ENCODE data around the gene OR51T1. TPM values are rescaled to one million over a fixed set of nuclear protein-coding genes. Genes with fewer than 3 reads are reported as not detected.
A peak's percentile ranks its signal among the peaks of the same experiment; 100 is the strongest.
"Not testable (repeated sequence)": the region's sequence is repeated elsewhere in the genome, so short reads cannot be mapped to it uniquely, and the experiment has no call there.

The OR51T1 gene, protein sequence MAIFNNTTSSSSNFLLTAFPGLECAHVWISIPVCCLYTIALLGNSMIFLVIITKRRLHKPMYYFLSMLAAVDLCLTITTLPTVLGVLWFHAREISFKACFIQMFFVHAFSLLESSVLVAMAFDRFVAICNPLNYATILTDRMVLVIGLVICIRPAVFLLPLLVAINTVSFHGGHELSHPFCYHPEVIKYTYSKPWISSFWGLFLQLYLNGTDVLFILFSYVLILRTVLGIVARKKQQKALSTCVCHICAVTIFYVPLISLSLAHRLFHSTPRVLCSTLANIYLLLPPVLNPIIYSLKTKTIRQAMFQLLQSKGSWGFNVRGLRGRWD
- total RNA-seq = not detected in 2 replicates

DNA sequence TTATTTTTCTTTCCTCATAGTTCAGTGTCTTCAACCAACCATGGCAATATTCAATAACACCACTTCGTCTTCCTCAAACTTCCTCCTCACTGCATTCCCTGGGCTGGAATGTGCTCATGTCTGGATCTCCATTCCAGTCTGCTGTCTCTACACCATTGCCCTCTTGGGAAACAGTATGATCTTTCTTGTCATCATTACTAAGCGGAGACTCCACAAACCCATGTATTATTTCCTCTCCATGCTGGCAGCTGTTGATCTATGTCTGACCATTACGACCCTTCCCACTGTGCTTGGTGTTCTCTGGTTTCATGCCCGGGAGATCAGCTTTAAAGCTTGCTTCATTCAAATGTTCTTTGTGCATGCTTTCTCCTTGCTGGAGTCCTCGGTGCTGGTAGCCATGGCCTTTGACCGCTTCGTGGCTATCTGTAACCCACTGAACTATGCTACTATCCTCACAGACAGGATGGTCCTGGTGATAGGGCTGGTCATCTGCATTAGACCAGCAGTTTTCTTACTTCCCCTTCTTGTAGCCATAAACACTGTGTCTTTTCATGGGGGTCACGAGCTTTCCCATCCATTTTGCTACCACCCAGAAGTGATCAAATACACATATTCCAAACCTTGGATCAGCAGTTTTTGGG, at the start of gene OR51T1:
TSS of gene OR51T1 (plus strand) at position 41 of the 641 bp plus-strand sequence. CDS start at position 41, 0 bp downstream.
- no peak for DNase-seq (ENCODE audit: low read depth in 2 of 2)

DNA sequence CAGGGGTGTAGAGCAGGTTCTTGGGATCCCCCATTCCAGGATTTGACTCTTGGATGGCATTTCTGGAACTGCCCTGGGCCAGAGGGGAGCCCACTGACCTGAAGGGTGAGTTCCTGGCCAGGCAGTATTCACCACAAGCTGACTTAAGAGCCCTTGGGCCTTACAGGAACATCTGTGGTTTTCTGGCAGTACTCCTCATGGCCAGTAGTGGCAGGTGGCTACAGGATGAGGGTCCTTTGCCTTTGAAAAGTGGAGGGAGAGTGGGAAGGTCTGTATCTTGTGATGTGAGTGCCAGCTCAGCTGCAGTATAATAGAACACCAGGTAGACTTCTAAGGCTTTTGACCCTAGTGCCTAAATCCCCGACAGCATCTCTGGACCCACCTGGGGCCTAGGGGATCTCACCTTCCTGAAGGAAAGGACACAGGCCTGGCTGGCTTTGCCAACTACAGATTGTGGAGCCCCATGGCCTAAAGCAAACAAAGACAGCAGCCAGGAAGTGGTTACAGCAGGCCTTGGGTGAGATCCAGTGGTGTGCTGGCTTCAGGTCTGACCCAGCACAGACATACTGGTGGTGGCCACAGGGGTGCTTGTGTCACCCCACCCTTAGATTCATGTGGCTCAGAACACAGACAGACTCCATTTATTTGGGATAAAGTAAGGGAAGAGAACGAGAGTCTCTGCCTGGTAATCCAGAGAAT, 41.7 kb upstream of the OR51T1 start:
- no peak for DNase-seq (ENCODE audit: low read depth in 2 of 2)

DNA sequence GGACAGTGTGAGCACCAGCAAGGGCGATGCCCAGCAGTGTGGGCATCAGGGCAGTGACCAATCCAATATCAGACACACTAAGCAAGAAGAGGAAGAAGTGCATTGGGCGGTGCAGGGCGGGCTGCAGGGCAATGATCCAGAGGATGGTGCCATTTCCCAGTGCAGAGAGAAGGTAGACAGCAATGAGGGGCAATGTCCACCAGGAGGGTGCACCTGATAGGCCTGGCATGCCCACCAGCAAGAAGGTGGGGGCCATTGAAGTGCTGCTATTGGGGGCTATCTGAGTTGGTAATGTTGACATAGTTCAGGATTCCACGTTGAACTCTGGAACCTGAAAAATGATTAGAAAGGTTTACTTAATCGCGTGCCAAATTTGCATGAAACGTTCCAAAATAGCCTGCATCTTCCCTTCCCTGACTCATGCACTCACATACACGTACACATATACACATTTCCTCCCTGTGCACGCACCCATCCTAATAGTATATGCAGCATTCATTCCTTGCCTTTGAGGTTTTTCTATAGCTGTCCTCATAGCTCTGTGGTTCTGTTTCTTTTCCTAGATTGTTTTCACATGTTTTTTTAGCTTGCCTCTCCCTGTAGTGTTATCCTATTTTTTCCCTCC, 32.7 kb upstream of the OR51T1 start, which contains the start of gene OR51S1:
TSS of gene OR51S1 (minus strand) at position 301 of the 625 bp plus-strand sequence. CDS start at position 301, 0 bp downstream.
- no peak for DNase-seq (ENCODE audit: low read depth in 2 of 2)

DNA sequence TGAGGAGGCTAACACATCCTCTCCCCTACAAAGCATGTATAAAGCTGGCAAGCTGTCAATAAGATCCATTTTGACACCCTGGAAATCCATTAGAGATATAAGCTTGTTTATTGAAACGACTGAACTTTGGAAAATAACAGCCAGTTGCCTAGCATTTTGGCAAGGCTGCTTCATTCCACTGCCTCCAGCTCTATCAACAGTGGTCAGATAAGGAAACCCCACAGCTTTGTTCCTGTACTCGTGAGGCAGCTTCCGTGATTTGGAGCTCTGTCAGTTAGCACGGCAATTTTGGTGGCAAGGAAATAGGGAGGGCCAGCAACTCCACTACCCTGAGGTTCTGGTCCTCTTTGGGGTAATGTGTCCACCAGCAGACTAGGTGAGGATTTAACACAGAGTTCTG, 30.7 kb upstream of the OR51T1 start:
- DNase-seq (ENCODE audit: low read depth in 2 of 2) = no peak

DNA sequence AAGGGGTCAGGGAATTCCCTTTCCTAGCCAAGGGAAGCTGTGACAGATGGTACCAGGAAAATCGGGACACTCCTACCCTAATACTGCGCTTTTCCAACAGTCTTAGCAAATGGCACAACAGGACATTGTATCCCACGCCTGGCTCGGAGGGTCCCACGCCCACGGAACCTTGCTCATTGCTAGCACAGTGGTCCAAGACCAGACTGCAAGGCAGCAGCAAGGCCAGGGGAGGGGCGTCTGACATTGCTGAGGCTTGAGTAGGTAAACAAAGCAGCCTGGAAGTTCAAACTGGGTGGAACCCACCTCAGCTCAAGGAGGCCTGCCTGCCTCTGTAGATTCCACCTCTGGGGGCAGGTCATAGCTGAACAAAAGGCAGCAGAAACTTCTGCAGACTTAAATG, 27.4 kb upstream of the OR51T1 start:
- not testable (repeated sequence) for DNase-seq (ENCODE audit: low read depth in 2 of 2)

DNA sequence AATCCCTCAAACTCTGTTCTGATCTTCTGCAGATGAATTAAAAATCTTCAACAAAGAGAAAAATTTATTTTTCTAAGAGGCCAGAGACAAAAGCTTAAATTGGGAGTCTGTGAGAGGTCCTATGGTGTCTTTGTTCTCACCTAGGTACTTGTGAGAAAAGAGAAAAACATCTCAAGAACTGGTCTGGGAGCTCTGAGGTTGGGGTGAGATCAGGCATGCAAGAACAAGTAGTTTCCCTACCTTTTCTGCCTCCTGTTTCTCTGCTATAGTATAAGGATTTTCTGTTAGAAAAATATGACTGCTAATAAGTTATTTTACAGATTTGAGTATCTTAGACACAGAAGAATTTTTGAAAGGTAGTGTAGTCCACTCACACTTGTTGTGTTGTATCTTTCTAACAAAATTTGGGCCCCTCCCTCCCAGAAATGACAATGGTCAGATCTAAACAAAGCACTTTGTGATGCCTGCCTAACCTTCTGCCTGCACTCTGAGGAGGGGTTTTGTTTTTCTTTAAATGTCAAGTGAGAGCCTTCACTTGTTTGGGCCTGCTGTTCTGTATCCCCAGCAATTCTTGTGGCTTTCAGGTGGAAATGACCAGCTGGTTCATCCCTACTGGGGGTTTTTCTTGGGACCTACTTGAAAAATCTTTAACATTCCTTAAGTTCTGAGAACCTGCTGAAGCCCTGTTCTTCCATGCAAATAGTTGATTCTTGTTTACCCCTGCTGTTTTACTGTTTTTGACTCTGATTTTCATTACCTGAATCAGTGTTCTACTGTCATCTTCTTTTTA, 19.1 kb upstream of the OR51T1 start:
- DNase-seq (ENCODE audit: low read depth in 2 of 2) = no peak

DNA sequence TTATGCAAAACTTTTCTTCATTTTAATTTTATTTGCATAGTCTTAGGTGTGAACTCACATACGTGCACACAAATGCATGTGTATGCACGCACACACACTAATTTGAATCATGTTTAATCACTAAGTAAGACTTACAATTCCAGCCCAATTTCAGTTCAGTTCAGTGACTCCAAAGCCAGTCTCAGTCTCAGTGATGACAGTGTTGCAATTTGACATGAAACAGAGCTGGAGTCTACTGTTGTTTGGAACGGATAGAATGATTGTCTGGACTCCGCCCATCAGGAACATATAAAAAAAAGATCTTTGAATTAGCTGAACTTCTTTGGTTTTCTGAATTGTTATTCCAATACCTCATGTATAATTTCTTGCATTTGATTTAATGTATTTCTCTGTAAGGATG, 17.8 kb upstream of the OR51T1 start:
- no peak for DNase-seq (ENCODE audit: low read depth in 2 of 2)

DNA sequence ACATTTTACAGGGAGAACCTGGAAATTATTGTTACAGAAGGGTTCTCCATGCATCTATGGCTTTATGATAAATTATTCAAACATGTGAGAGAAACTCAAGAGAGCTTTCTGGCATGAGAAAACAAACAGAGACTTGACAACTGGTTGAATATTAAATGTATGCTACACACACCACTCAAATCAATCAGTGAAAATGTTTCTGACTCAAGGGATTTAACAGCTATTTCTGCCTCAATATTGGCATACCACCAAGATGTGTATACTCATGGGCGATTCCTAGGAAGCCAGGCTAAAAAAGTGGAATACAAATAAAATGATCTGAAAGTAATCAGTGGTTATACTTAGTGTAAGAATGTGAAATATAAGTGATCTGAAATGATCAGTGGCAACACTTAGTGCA, 15.8 kb upstream of the OR51T1 start:
- no peak for DNase-seq (ENCODE audit: low read depth in 2 of 2)

DNA sequence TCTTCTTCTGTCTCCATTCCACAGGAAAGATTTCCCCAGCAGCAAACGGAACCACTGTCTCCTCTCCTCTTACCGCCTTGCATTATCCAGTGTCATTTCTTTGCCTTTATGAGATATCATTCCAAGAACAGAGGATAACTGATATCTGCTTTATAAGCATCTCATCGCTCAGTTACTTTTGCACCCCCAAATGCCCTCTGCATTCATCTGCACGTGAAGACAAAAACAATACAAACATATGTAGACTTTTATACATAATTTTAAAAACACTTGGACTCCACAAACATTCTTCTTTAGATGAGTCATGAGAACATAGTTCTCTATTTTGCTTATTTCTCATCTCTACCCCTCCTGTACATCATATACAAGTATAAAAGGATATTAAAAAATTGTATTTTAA, 512 bp upstream of the OR51T1 start:
- no peak for DNase-seq (ENCODE audit: low read depth in 2 of 2)

DNA sequence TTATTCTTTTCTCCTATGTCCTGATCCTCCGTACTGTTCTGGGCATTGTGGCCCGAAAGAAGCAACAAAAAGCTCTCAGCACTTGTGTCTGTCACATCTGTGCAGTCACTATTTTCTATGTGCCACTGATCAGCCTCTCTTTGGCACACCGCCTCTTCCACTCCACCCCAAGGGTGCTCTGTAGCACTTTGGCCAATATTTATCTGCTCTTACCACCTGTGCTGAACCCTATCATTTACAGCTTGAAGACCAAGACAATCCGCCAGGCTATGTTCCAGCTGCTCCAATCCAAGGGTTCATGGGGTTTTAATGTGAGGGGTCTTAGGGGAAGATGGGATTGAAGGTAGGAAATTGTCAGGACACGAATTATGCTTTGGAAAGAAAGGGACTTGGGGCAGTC, 843 bp downstream of the OR51T1 start:
- no peak for DNase-seq (ENCODE audit: low read depth in 2 of 2)

DNA sequence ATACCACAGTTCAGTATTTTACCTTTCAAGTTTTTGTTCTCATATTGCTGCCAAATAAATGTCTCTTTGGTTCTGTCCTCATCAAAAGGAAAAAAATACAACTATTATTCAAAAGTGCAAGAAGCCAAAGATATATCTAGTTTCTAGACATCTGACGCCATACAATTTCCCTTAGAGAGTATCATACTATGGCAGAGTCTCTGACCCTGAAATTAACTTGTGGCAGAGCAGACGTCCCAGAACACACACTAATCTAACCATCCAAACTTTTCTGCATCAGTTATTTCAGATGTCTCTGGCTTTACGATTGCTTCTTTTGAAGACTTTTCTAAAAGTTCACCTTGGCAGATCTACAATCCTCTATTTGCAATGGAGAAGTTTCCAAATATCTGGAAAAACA, 2.7 kb downstream of the OR51T1 start:
- no peak for DNase-seq (ENCODE audit: low read depth in 2 of 2)

DNA sequence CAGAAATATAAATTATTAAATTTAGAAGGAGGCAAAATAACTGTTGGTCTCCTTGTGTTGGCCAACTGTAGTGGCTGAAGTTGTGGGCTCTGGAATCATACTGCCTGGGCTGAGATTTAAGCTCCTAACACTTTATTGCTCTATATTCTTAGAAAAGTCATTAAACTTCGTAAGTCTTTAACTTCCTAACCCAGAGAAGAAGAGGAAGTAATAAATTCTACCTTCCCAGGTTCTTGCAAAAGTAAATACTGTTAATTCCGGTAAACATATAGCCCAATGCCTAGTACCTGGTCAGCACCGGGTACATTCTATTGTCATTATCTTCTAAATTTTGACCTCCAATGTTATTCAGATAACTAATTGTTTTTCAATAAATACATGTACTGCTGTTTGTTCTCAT, 4.5 kb downstream of the OR51T1 start:
- DNase-seq (ENCODE audit: low read depth in 2 of 2) = no peak

DNA sequence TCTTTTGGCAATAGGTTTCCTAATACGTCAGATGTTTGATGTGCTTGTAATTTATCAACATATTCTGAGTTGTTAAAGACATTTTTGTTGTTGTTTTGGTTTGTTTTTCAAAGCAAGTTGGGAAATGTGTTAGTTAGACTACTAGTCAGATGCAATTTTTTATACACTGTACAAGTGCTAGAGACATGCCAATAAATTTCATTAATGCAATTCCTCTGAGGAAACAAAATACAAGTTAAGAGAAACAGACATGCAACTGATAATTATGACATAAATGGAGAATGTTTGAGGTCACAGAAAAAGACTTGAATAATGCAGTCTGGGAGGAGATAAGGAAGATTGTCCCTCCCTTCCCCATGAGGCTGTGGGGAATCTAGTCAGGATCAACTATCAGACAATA, 5.9 kb downstream of the OR51T1 start:
- DNase-seq (ENCODE audit: low read depth in 2 of 2) = no peak

DNA sequence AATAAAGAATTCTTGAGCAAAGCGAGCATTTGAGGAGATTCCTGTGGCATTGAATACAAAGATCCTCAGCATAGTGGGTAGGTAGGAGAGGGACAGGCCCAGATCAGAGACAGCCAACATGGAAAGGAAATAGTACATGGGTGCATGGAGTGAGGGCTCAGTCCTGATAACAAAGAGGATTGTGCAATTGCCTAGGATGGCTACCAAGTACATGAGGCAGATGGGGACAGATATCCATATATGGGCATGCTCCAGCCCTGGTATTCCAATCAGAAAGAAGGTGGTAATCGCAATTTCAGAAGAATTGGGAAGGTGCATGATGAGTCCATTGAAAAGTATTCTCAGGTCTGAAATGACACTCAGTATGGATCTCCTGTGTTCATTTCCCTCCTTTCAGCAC, 8.6 kb downstream of the OR51T1 start:
- DNase-seq (ENCODE audit: low read depth in 2 of 2) = no peak

DNA sequence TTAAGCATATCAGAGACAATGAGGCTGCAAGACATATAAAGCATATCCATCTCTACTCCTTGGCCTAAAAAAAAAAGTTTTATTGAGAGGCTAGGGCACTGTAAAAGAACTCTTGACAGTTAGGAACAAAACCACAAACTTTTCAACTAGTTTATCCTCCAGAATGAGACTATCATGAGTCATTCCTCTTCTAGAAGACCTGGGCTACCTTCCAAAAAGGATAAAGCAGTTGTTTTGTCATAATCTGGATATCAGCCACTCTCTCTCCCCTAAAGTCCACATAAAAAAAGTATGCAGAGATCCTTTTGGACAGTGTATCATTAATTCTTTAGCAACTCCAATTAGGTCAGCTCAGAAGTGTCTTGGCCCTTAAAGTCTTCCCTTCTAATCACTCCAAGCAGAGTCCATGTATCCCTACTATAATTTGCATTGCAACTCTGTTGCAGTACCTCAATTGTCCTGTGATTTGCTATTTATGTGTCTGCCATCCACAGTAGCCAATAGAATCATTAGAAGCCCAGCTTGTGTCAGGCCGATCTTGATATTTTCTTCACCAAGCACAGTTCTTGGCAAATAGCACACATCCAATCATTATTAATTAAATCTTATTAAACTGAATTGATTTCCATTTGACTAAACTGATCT, 10.4 kb downstream of the OR51T1 start:
- DNase-seq (ENCODE audit: low read depth in 2 of 2) = peak in 1 of 2 donors; percentile 2

DNA sequence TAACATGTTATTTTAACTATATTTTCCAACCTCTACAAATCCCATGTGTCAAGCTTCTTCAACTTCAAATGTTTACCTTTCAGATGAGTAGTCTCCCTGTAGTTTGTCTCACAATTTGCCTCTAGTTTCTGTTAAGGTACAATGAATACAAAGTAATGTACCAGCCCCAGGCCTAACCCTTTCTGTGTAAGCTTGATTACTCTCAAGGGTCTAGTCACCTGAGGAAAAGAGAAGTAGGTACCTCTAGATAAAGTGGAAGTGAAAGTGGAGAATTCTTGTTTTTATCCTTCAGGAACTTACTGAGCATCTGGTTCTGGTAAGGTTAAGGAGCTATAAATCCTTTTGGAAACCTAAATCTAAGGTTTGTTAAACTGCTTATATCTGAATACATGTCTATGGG, 21.8 kb downstream of the OR51T1 start, which contains the start of gene OR51A7:
TSS of gene OR51A7 (plus strand) at position 300 of the 400 bp plus-strand sequence. CDS start 3,587 bp downstream, outside the sequence.
- no peak for DNase-seq (ENCODE audit: low read depth in 2 of 2)

DNA sequence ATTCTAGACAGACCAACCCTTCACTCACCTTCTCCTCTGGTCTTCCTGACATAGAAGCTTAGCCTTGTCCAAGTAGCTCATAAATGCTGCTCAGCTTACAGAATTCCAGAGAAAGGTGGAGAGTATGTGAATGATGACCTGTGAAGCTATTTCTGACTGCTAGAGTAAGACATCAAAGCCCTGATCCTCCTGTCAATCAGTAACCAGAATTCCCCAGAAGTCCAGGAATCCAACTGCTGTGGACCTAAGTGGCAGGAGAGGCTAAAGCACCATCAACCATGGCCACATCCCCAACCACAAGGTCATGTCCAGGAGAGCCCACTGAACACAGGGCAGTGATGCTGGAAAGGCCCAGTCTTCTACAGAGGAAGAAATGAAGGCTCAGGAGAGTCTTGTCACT, 34.9 kb downstream of the OR51T1 start:
- DNase-seq (ENCODE audit: low read depth in 2 of 2) = no peak

DNA sequence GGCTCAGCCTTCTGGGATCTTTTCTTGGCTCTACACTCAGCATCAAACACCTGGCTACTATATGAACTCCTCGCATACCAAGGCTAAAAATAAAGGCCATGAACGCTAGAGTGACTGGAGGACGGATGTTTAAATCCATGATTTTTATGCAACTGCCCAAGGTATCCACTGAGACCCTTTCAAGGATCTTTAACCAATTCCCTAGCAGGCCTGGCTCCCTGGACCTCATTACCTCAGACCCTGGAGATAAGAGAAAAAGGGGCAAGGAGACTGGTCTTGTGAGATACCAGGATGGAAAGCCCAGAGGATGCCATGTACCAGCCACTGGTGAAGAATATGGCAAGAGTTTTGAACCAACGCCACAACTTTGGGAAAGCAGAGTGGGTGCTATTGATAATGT, 37.5 kb downstream of the OR51T1 start, which contains the start of gene OR51G2:
TSS of gene OR51G2 (minus strand) at position 101 of the 400 bp plus-strand sequence. CDS start 3,687 bp downstream, outside the sequence.
- no peak for DNase-seq (ENCODE audit: low read depth in 2 of 2)

DNA sequence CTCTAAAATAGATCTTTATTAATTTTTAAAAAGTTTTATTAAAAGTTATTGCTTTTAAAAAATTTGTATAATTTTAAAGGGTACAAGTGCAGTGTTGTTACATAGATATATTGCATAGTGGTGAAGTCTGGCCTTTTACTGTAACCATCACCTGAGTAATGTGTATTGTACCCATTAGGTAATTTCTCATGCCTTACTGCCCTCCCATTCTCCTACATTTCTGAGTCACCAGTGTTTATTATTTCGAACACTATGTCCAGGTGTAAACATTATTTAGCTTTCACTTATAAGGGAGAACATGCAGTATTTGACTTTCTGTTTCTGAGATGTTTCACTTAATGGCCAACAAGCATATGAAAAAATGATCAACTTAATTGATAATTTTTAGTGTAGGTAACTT, 40.1 kb downstream of the OR51T1 start:
- no peak for DNase-seq (ENCODE audit: low read depth in 2 of 2)

DNA sequence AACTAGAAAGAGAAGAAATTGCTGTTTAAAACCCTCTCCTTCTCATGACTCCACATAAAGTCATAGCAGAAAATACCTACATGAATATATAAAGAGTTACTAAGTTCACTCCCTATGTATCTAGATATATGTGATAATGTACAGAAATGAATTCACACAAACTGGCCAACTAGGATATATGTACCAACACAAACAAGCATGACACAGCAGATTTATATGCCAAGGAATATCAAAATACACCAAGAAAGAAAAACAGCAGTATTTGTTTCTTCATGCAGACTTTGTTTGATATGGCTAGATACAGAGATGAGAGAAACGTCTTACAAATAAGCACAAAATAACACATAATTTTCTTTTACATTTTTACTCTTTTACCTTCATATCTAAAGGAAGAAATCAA, 40.6 kb downstream of the OR51T1 start:
- DNase-seq (ENCODE audit: low read depth in 2 of 2) = no peak
